Keratinocyte (primary cell): ENCODE data around the gene TRMO. TPM values are rescaled to one million over a fixed set of nuclear protein-coding genes. Genes with fewer than 3 reads are reported as not detected.
A peak's percentile ranks its signal among the peaks of the same experiment; 100 is the strongest.

Experiments used
- DNase-seq: peaks from one replicate; pipeline ENCODE4 v3.0.0-alpha.2; 2011; ENCODE audit warnings: low read depth, missing footprints, low spot score
- FAIRE-seq: peaks from 2 replicates; lab custom pipeline; 2011; peaks lifted over from hg19 to GRCh38; lab: Jason Lieb, UNC
- H2AFZ ChIP-seq: 2 replicates; pipeline ENCODE4 v1.6.0; 2012; ENCODE audit warnings: low read length, control low read depth, inconsistent platforms; ENCODE audit not compliant: control insufficient read depth
- H3K27ac ChIP-seq: 2 replicates; pipeline ENCODE4 v1.5.1; 2011; ENCODE audit warnings: low read length; ENCODE audit not compliant: control insufficient read depth, insufficient read depth
- H3K27me3 ChIP-seq: 3 replicates; pipeline ENCODE4 v1.6.0; 2011; ENCODE audit warnings: low read length; ENCODE audit not compliant: control insufficient read depth, insufficient read depth; ENCODE audit errors: extremely low read depth
- H3K36me3 ChIP-seq, 2 experiments: 2 replicates in 1 of 2; 3 replicates in 1 of 2; pipeline ENCODE4 v1.5.1; 2011; ENCODE audit warnings: low read length in 2 of 2, mild to moderate bottlenecking in 1 of 2; ENCODE audit not compliant: control insufficient read depth in 2 of 2, insufficient read depth in 2 of 2; ENCODE audit errors: extremely low read depth in 1 of 2
- H3K4me1 ChIP-seq: 3 replicates; pipeline ENCODE4 v1.5.1; 2011; ENCODE audit warnings: low read length; ENCODE audit not compliant: control insufficient read depth, insufficient read depth; ENCODE audit errors: extremely low read depth
- H3K4me2 ChIP-seq: 3 replicates; pipeline ENCODE4 v1.6.0; 2011; ENCODE audit warnings: low read depth, low read length; ENCODE audit not compliant: control insufficient read depth, insufficient read depth; ENCODE audit errors: extremely low read depth
- H3K4me3 ChIP-seq, 3 experiments: fragments of 200-600 bp in 1 of 3; sonication (generic) in 1 of 3; 2 replicates in 2 of 3; 3 replicates in 1 of 3; pipeline ENCODE4 v1.5.1; 2011 to 2016; ENCODE audit warnings: low read length in 3 of 3, mild to moderate bottlenecking in 3 of 3, control low read depth in 2 of 3, inconsistent platforms in 1 of 3, low read depth in 1 of 3, mixed read lengths in 1 of 3, mixed run types in 1 of 3, moderate library complexity in 1 of 3; ENCODE audit not compliant: control insufficient read depth in 2 of 3, insufficient read depth in 2 of 3; ENCODE audit errors: extremely low read depth in 1 of 3
- H3K79me2 ChIP-seq: 2 replicates; pipeline ENCODE4 v1.6.0; 2012; ENCODE audit warnings: low read length; ENCODE audit not compliant: control insufficient read depth, insufficient read depth
- H3K9ac ChIP-seq: 3 replicates; pipeline ENCODE4 v1.6.0; 2011; ENCODE audit warnings: low read length; ENCODE audit not compliant: control insufficient read depth, insufficient read depth; ENCODE audit errors: extremely low read depth
- H3K9me1 ChIP-seq: 3 replicates; pipeline ENCODE4 v1.6.0; 2011; ENCODE audit warnings: low read length; ENCODE audit not compliant: control insufficient read depth, insufficient read depth; ENCODE audit errors: extremely low read depth
- H3K9me3 ChIP-seq: 2 replicates; pipeline ENCODE4 v1.5.1; 2012; ENCODE audit warnings: low read depth, low read length; ENCODE audit not compliant: control insufficient read depth
- H4K20me1 ChIP-seq: 3 replicates; pipeline ENCODE4 v1.6.0; 2011; ENCODE audit warnings: low read length; ENCODE audit not compliant: control insufficient read depth, insufficient read depth; ENCODE audit errors: extremely low read depth
- EZH2 ChIP-seq: IDR thresholded peaks from one replicate; pipeline ENCODE4 v1.6.1; 2012; ENCODE audit warnings: inconsistent platforms, mild to moderate bottlenecking, low read length, moderate library complexity
- dilution Hi-C: fragments of 300-500 bp; cut with MboI; formaldehyde crosslinking; loops from one replicate; pipeline ENCODE4 v1.7.0; 2020; ENCODE audit warnings: low sequenced_read_pairs; ENCODE audit not compliant: extremely low pct_ligation_motif_present
- polyA plus RNA-seq, 5 experiments: library from polyadenylated mRNA; depleted of rRNA in 3 of 5; stranded (reverse) in 3 of 5; stranded (forward) in 1 of 5; unstranded in 1 of 5; fragments of >200 nt; gene quantifications; 1 replicate in 1 of 5; 2 replicates in 3 of 5; 3 replicates in 1 of 5; pipeline versions ENCODE4 v1.2.1 to v1.2.3, GENCODE V29; 2011 to 2012; ENCODE audit warnings: missing spikeins in 2 of 5, low read depth in 1 of 5, low replicate concordance in 1 of 5
- TF ChIP-seq, protein P1 (sequence below), 3 experiments: IDR thresholded peaks in 1 of 3; conservative IDR thresholded peaks in 1 of 3; optimal IDR thresholded peaks in 1 of 3; 2 replicates in 2 of 3; 3 replicates in 1 of 3; pipeline versions ENCODE3 to v1.5.1; 2011; ENCODE audit warnings: low read length in 3 of 3, mild to moderate bottlenecking in 3 of 3, moderate library complexity in 2 of 3, control low read depth in 1 of 3, inconsistent platforms in 1 of 3; ENCODE audit not compliant: insufficient read depth in 2 of 3; ENCODE audit errors: extremely low read depth in 1 of 3

TRMO gene
- polyA plus RNA-seq, 1 donor (not counting 4 experiments of a cell fraction or from before 2014, with no cell fraction given): 19.4 TPM

DNA sequence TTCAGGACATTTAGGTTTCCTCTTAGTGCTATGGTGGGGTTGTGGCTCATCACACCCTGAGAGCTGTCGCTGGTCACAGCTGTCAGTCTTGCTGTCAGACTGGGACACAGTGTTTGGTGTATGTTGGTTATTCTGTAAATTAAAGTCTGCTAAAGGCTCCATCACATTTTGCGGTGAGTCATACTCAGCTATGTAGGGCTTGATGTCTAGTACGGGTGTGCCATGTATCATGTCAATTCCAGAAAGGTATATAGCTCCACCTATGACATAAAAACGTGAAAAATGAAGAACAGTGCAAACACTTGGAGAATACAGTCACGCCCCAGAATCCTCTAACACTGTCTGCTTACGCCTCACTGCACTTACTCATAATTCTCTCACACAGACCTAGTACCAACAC is 11.9 kb downstream of the TRMO start:
- dilution Hi-C loops: no loop called here
- Histone ChIP-seq H3K4me2 (peak overlapping the region; percentile 35), H3K9me3 (no peaks in the 10 kb centered on the region), H3K79me2 (no peaks in the 10 kb centered on the region), H4K20me1 (no peaks in the 10 kb centered on the region), H2AFZ (no peak overlapping the region), H3K4me1 (peaks cover 25% of the 10 kb centered on the region), H3K9ac (no peak overlapping the region), H3K4me3 (no peak overlapping the region), H3K27me3 (no peaks in the 10 kb centered on the region), H3K9me1 (no peaks in the 10 kb centered on the region), H3K36me3 (peaks cover 0 to 5% of the 10 kb centered on the region in 2 experiments), H3K27ac (peak overlapping the region; percentile 42)
- TF ChIP-seq, protein P1, sequence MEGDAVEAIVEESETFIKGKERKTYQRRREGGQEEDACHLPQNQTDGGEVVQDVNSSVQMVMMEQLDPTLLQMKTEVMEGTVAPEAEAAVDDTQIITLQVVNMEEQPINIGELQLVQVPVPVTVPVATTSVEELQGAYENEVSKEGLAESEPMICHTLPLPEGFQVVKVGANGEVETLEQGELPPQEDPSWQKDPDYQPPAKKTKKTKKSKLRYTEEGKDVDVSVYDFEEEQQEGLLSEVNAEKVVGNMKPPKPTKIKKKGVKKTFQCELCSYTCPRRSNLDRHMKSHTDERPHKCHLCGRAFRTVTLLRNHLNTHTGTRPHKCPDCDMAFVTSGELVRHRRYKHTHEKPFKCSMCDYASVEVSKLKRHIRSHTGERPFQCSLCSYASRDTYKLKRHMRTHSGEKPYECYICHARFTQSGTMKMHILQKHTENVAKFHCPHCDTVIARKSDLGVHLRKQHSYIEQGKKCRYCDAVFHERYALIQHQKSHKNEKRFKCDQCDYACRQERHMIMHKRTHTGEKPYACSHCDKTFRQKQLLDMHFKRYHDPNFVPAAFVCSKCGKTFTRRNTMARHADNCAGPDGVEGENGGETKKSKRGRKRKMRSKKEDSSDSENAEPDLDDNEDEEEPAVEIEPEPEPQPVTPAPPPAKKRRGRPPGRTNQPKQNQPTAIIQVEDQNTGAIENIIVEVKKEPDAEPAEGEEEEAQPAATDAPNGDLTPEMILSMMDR (optimal IDR thresholded peaks at IDR 0.05 in 1 of 3, IDR thresholded peaks at IDR 0.05 in 1 of 3, conservative IDR thresholded peaks at IDR 0.05 in 1 of 3; ENCODE audit: extremely low read depth in 1 of 3, insufficient read depth in 2 of 3, low read length in 3 of 3): no peak
- DNase-seq: peak; percentile 73
- FAIRE-seq: peak; percentile 86

GRCh38 chr9:97908705-97909104 is 13.6 kb downstream of the TRMO start:
- H3K9ac ChIP-seq: no peak overlapping the region
- no peak overlapping the region for H3K4me3 ChIP-seq
- FAIRE-seq (no peak), DNase-seq (no peak)
- TF ChIP-seq EZH2: no peak
- TF ChIP-seq, protein P1 (optimal IDR thresholded peaks at IDR 0.05 in 1 of 3, IDR thresholded peaks at IDR 0.05 in 1 of 3, conservative IDR thresholded peaks at IDR 0.05 in 1 of 3; ENCODE audit: extremely low read depth in 1 of 3, insufficient read depth in 2 of 3, low read length in 3 of 3): no peak
- H3K4me2 ChIP-seq: no peak overlapping the region
- no peaks in the 10 kb centered on the region for H3K9me3 ChIP-seq
- H3K27me3 ChIP-seq: no peaks in the 10 kb centered on the region
- H3K4me1 ChIP-seq: peaks cover 25% of the 10 kb centered on the region
- H3K27ac ChIP-seq: no peak overlapping the region
- dilution Hi-C loops: no loop called here
- H2AFZ ChIP-seq: no peak overlapping the region
- no peaks in the 10 kb centered on the region for H3K9me1 ChIP-seq
- H3K36me3 ChIP-seq: peaks cover 5 to 6% of the 10 kb centered on the region in 2 experiments
- no peaks in the 10 kb centered on the region for H3K79me2 ChIP-seq
- H4K20me1 ChIP-seq: no peaks in the 10 kb centered on the region
